D721Med (cell line): ENCODE measurements around the gene CDH2.

Source experiments
- DNase-seq: peaks from one replicate; pipeline ENCODE4 v3.0.0; 2011; ENCODE audit warnings: low spot score; ENCODE audit not compliant: insufficient read length
- FAIRE-seq: peaks from 2 replicates; lab custom pipeline; 2011; peaks lifted over from hg19 to GRCh38; lab: Jason Lieb, UNC
- CTCF ChIP-seq: IDR thresholded peaks from 2 replicates; pipeline ENCODE4 v1.5.1; 2012; ENCODE audit warnings: mild to moderate bottlenecking, control low read depth; ENCODE audit not compliant: insufficient read depth; ENCODE audit errors: missing control alignments

CDH2 gene

GRCh38 chr18:28177828-28178635, 1.1 kb upstream of the CDH2 start:
- FAIRE-seq = no peak

GRCh38 chr18:28176698-28176947, 307 bp downstream of the CDH2 start:
- no peak for FAIRE-seq
- no peak for DNase-seq
- no peak for TF ChIP-seq CTCF

More at GRCh38 chr18:28177828-28178635, 1.1 kb upstream of the CDH2 start:
- peak; percentile 68 for DNase-seq
- TF ChIP-seq CTCF = no peak

GRCh38 chr18:28175930-28176697, 816 bp downstream of the CDH2 start:
- no peak for TF ChIP-seq CTCF
- FAIRE-seq = no peak
- no peak for DNase-seq

GRCh38 chr18:28175150-28175929, 1.6 kb downstream of the CDH2 start:
- DNase-seq (no peak), FAIRE-seq (no peak)
- no peak for TF ChIP-seq CTCF

- DNase-seq (no peak), FAIRE-seq (peak; percentile 82)
- no peak for TF ChIP-seq CTCF
Observed at GRCh38 chr18:28174181-28174905, 2.6 kb downstream of the CDH2 start.

GRCh38 chr18:28171837-28172236, 5.1 kb downstream of the CDH2 start:
- no peak for TF ChIP-seq CTCF

More at GRCh38 chr18:28171837-28172236, 5.1 kb downstream of the CDH2 start:
- no peak for DNase-seq
- FAIRE-seq = peak; percentile 71
